Muscle of leg (tissue), 11 donors: ENCODE results near the gene EHBP1. TPM values are rescaled to one million over a fixed set of nuclear protein-coding genes. Genes with fewer than 3 reads are reported as not detected.

ENCODE experiments used
- DNase-seq: peaks from one replicate; pipeline ENCODE4 v3.0.0; 2013
- H3K27ac ChIP-seq: one replicate; pipeline ENCODE4 v1.5.1; 2013; ENCODE audit warnings: mild to moderate bottlenecking, low read length, control low read depth
- H3K27me3 ChIP-seq: one replicate; pipeline ENCODE4 v1.6.1; 2013; ENCODE audit warnings: low read length; ENCODE audit not compliant: control insufficient read depth, insufficient read depth
- H3K36me3 ChIP-seq: one replicate; pipeline ENCODE4 v1.6.1; 2013; ENCODE audit warnings: low read length; ENCODE audit not compliant: control insufficient read depth, insufficient read depth
- H3K4me1 ChIP-seq: one replicate; pipeline ENCODE4 v1.6.1; 2013; ENCODE audit warnings: low read length; ENCODE audit not compliant: control insufficient read depth, insufficient read depth
- H3K4me3 ChIP-seq: one replicate; pipeline ENCODE4 v1.5.1; 2013; ENCODE audit warnings: low read length, control low read depth
- H3K9me3 ChIP-seq: replicated peaks from 2 replicates; pipeline ENCODE4 v1.6.1; 2013; ENCODE audit warnings: low read depth, low read length; ENCODE audit not compliant: control insufficient read depth
- WGBS: methylation state at CpG from one replicate; pipeline ENCODE4 v1.1.5; 2013; ENCODE audit warnings: missing lambda C conversion rate; ENCODE audit not compliant: insufficient coverage; 5-methylcytosine and 5-hydroxymethylcytosine counted together
- polyA plus RNA-seq, 8 donors: library from polyadenylated mRNA; unstranded; fragments of 120-200 nt; gene quantifications; one replicate each; pipeline versions ENCODE4 v1.2.1 to v1.2.3, GENCODE V29; 2013; ENCODE audit warnings: inconsistent platforms in 1 of 8, low replicate concordance in 1 of 8; ENCODE audit not compliant: insufficient read length in 8 of 8, insufficient read depth in 1 of 8
- total RNA-seq: library from RNA; stranded (reverse); fragments of 120-200 nt; gene quantifications from one replicate; pipeline ENCODE4 v1.2.4, GENCODE V29; 2013

EHBP1 gene
- total and polyA plus RNA-seq, 9 donors, result 21.8 to 41.1 (median 31.4) TPM

DNA sequence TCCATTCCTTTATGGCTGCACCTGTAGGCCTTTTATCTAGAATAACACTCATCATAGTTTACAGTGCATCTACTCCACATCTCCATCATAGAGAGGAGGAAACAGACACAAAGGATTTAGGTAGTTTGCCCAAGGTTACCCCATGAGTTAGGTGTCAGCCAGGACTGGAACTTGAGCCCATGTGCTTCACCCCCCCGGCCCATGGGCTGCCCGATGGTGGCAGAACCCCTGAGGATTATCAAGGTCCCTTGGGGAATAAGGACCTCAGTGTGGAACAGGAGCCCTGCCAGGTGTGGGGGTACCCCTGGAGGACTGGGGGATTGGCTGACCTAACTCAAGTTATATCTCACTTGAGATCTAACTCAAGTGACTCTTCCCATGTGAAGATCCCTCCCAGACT is 198.8 kb downstream of the EHBP1 start:
- H3K4me1 ChIP-seq, result no peaks in the 10 kb centered on the region
- no peak overlapping the region for H3K4me3 ChIP-seq
- H3K27ac ChIP-seq, result no peak overlapping the region
- no peaks in the 10 kb centered on the region for H3K9me3 ChIP-seq
- H3K36me3 ChIP-seq, result no peaks in the 10 kb centered on the region
- no peak for DNase-seq
- H3K27me3 ChIP-seq, result no peaks in the 10 kb centered on the region
- WGBS, result 100% methylated on average over 2 of the region's 2 CpGs

DNA sequence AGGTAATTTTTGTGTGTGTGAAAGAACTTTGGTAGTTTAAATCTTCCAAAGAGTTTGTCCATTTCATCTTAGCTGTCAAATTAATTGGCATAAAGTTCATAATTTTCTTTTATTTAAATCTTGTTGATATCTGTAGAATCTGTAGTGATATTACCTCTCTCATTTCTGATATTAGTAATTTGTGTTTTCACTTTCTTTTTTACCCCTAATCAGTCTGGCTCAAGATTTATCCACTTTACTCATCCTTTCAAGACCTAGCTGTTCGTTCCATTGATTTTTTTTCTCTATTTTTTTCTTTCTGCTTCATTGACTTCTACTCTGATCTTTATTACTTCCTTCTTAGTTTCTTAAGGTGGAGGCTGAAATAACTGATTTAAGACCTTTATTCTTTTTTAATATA is 202.6 kb downstream of the EHBP1 start:
- Histone ChIP-seq H3K36me3 (no peaks in the 10 kb centered on the region), H3K4me3 (no peak overlapping the region), H3K4me1 (no peaks in the 10 kb centered on the region), H3K27me3 (no peaks in the 10 kb centered on the region), H3K9me3 (no peaks in the 10 kb centered on the region), H3K27ac (no peak overlapping the region)
- WGBS, result no CpG with 5 or more reads among the region's 1 CpG
- no peak for DNase-seq

DNA sequence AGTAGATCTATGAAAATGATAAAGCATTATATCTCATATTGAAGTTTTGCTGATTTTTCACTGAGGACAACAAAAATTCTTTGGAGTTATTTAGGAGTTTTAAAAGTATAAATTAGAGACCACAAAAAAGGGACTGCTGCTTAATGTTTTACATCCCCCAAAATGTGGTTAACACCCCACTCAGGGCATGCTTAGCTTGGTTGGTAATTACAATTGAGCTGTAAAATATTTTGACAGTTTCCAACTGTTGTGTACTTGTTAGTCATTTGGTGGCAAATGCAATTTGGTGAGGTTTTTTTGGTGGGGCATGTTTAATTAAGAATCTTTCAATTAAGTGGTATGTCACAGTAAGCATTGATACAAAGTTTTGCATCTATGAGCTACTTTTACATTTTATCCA is 207.8 kb downstream of the EHBP1 start:
- no peak overlapping the region for H3K27ac ChIP-seq
- no peak for DNase-seq
- no peaks in the 10 kb centered on the region for H3K36me3 ChIP-seq
- no peaks in the 10 kb centered on the region for H3K9me3 ChIP-seq
- no peaks in the 10 kb centered on the region for H3K4me1 ChIP-seq
- no peak overlapping the region for H3K4me3 ChIP-seq
- no peaks in the 10 kb centered on the region for H3K27me3 ChIP-seq

DNA sequence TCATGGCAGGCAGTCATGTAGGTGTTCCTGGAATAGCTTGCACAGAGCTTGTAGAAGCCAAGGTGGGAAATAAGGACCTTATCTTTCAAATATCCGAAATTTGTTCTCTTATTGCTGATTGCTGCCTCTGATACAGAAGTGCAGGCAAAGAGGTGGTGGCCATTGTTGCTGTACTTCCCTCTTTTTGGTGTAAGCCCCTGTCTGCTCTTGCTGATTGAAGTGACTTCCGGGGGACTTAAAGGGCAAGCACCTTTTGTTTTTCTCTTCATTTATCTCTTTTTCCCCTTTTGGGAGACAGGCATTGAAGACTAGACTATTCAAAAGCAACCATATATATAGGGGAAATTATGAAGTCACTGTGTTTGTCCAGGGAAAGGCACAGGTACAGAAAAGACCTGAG is 213.5 kb downstream of the EHBP1 start:
- Histone ChIP-seq H3K27me3 (no peaks in the 10 kb centered on the region), H3K9me3 (peaks cover 28% of the 10 kb centered on the region), H3K27ac (no peak overlapping the region), H3K4me1 (no peaks in the 10 kb centered on the region), H3K4me3 (no peak overlapping the region), H3K36me3 (peaks cover 13% of the 10 kb centered on the region)
- no peak for DNase-seq
- WGBS, result 86% methylated on average over 1 of the region's 2 CpGs

DNA sequence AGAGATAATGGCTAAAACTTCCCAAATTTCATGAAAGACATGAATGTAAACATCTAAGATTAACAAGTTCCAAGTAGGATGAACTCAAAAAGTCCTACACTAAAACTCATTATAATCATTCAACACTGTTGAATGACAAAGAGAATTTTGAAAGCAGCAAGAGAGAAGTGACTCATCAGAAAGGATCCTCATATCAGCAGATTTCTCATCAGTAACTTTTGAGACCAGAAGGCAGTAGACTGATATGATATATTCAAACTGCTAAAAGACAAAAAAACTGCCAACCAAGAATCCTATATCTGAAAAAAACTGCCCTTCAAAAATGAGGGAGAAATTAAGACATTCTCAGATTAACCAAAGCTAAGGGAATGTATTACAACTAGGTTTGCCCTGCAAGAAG is 214.6 kb downstream of the EHBP1 start:
- Histone ChIP-seq H3K27ac (no peak overlapping the region), H3K27me3 (no peaks in the 10 kb centered on the region), H3K36me3 (peaks cover 13% of the 10 kb centered on the region), H3K4me1 (no peaks in the 10 kb centered on the region), H3K4me3 (no peak overlapping the region), H3K9me3 (peaks cover 34% of the 10 kb centered on the region)
- DNase-seq, result no peak

DNA sequence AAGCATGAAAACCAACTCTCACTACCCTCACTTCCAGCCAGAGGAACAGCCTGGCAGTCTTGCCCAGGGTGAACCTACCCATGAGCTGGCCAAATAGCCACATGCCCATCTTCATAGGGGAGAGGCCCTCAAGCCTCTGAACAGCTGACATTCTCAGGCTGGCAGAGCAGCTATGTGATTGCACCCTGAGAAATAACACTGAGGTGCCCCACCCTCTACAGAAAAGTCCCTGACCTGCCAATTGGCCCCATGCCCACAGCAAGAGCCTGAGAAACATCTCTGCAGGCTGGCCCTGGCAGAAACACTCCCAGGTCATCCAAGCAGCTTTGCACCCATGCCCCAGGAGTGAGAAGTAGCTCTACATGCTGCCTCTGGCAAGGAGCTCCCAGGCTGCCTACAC is 217.7 kb downstream of the EHBP1 start:
- H3K27ac ChIP-seq, result no peak overlapping the region
- peaks cover 13% of the 10 kb centered on the region for H3K36me3 ChIP-seq
- DNase-seq, result no peak

DNA sequence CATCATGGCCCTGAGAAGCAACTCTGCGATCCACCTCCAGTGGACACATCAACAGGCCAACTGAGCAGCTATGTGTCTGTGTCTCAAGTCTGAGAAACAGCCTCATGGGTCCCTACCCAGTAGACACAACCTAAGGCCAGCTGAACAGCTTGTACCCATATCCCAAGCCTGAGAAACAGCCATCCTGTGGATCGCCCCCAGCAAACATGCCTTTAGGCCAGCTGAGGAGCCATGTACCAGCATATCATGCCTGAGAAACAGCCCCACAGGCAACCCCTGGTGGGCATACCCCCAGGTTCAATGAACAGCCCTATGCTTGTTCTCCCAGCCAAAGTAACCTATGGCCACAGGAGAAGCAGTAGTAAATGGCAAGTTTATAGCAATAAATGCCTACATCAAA is 218.4 kb downstream of the EHBP1 start:
- no peak for DNase-seq
- Histone ChIP-seq H3K9me3 (peaks cover 36% of the 10 kb centered on the region), H3K27ac (no peak overlapping the region), H3K36me3 (peaks cover 13% of the 10 kb centered on the region), H3K4me1 (no peaks in the 10 kb centered on the region), H3K4me3 (no peak overlapping the region), H3K27me3 (no peaks in the 10 kb centered on the region)
- 100% methylated on average over 2 of the region's 2 CpGs for WGBS

More for the DNA sequence above, 217.7 kb downstream of the EHBP1 start:
- H3K4me1 ChIP-seq, result no peaks in the 10 kb centered on the region
- no peaks in the 10 kb centered on the region for H3K27me3 ChIP-seq
- peaks cover 36% of the 10 kb centered on the region for H3K9me3 ChIP-seq
- no peak overlapping the region for H3K4me3 ChIP-seq

DNA sequence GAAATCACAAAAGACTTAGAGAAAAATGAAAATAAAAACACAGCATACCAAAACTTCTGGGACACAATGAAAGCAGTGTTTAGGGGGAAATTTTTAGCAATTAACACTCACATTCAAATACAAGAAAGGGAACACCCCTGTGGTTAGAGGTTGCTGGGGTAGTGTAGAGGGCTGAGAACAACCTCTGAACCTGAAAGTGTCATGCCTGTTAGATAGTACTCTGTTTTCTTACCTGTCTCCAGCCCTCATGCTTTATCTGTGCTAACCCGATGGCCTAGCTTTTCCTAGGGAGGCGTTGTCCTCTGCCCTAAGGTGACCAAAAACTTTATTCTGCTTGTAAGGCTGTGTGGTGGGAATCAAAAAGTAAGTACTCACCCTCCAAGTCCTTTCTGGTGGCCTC is 222.5 kb downstream of the EHBP1 start:
- Histone ChIP-seq H3K4me1 (no peaks in the 10 kb centered on the region), H3K9me3 (peaks cover 18% of the 10 kb centered on the region), H3K36me3 (peaks cover 9% of the 10 kb centered on the region), H3K27ac (no peak overlapping the region), H3K4me3 (no peak overlapping the region), H3K27me3 (no peaks in the 10 kb centered on the region)
- DNase-seq, result no peak
- no CpG with 5 or more reads among the region's 2 CpGs for WGBS

DNA sequence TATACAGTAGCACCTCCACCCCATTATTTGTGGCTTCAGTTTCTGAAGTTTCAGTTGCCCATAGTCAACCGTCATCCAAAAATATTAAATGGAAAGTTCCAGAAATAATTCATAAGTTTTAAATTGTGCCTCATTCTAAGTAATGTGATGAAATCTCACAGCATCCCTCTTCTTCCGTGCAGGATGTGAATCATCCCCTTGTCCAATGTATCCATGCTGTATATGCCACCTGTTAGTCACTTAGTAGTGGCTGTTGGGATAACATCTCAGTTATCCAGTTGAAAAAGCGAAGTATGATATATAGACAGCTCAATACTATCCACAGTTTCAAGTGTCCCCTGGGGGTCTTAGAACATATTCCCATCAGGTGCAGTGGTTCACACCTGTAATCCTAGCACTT is 226.0 kb downstream of the EHBP1 start:
- H3K27ac ChIP-seq, result no peak overlapping the region
- whole genome bisulfite sequencing, result no CpG with 5 or more reads among the region's 3 CpGs
- no peaks in the 10 kb centered on the region for H3K36me3 ChIP-seq
- H3K4me1 ChIP-seq, result no peaks in the 10 kb centered on the region
- DNase-seq, result no peak
- no peaks in the 10 kb centered on the region for H3K27me3 ChIP-seq
- H3K4me3 ChIP-seq, result no peak overlapping the region
- no peaks in the 10 kb centered on the region for H3K9me3 ChIP-seq

DNA sequence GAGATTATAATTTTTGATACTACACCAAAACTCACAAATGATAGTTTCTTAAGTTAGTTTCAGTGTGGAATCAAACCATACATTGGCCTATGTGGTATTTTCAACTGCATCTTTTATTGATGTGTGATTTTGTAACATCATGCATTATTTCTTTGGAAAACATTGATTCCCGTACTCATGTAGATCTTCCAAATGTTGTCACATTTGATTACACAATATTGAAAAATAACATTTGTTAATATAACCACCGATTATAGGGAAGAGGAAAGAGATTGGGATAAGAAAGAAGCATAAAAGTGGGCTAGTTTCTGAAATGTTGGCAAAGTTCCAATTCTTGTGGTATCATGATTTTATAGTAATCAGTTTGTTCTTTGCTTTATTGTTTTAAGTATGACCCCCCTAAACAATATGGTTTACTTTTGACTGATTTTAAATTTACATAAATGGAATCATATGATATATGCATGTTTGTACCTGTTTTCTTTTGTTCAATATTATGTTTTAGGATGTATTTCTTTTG is 227.9 kb downstream of the EHBP1 start:
- no peak for DNase-seq
- H3K27me3 ChIP-seq, result no peaks in the 10 kb centered on the region
- no CpG with 5 or more reads among the region's 2 CpGs for WGBS
- H3K4me3 ChIP-seq, result no peak overlapping the region
- H3K36me3 ChIP-seq, result no peaks in the 10 kb centered on the region
- H3K27ac ChIP-seq, result no peak overlapping the region
- no peaks in the 10 kb centered on the region for H3K4me1 ChIP-seq
- no peaks in the 10 kb centered on the region for H3K9me3 ChIP-seq

DNA sequence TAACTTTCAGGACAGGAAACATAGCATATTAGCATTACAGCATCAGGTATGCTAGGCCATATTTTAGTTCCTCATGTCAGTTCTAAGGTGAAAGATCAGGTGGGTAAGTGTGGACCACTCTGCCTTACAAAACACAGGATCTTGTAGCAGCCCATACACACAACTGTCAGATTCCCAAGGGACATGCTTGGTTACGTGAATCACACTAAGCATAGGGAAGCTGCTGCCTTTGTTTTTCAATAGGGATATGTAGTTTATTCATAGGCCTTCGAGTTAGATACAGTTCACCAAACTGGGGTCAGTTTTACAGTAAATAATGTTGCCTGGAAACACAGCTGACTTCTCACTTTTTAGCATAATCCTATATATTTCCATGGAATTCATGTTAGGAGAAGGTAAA is 229.0 kb downstream of the EHBP1 start:
- peak; percentile 22 for DNase-seq
- WGBS, result 60% methylated on average over 1 of the region's 2 CpGs
- Histone ChIP-seq H3K27ac (no peak overlapping the region), H3K9me3 (no peaks in the 10 kb centered on the region), H3K27me3 (no peaks in the 10 kb centered on the region), H3K4me3 (no peak overlapping the region), H3K36me3 (no peaks in the 10 kb centered on the region), H3K4me1 (no peaks in the 10 kb centered on the region)
